Sigmoid colon (tissue), 4 donors: Measurements from ENCODE around the gene AQP10.

Experiments
- CTCF ChIP-seq, 4 experiments: fragments of 450-650 bp in 3 of 4; fragments of 200-600 bp in 1 of 4; IDR thresholded peaks; one replicate each; pipeline ENCODE4 v1.5.1; 2016 to 2019; ENCODE audit warnings: antibody characterized with exemption in 4 of 4, mild to moderate bottlenecking in 3 of 4, moderate library complexity in 2 of 4
- POLR2A ChIP-seq, 2 donors: fragments of 450-650 bp; IDR thresholded peaks; one replicate each; pipeline ENCODE4 v1.6.1; 2016; ENCODE audit warnings: antibody characterized with exemption in 2 of 2, mild to moderate bottlenecking in 2 of 2, moderate library complexity in 2 of 2
- POLR2AphosphoS5 ChIP-seq, 4 donors: sonication (generic); formaldehyde crosslinking; IDR thresholded peaks; one replicate each; pipeline ENCODE4 v1.6.1; 2017; ENCODE audit warnings: antibody characterized with exemption in 4 of 4

- TF ChIP-seq POLR2A (IDR thresholded peaks at IDR 0.05) (no peak), CTCF (IDR thresholded peaks at IDR 0.05) (no peak), POLR2AphosphoS5 (IDR thresholded peaks at IDR 0.05) (peak in 2 of 4 donors; percentile 36 to 39)
These were observed 7.6 kb downstream of the AQP10 start for GRCh38 chr1:154328318-154329151.
